CD8-positive, alpha-beta memory T cell (primary cell): ENCODE data around the gene CFAP90. TPM values are rescaled to one million over a fixed set of nuclear protein-coding genes. Genes with fewer than 3 reads are reported as not detected.

Source experiments
- CTCF ChIA-PET: fragments of 350-600 bp; sonication (Branson Sonifier 250); formaldehyde crosslinking; loops from one replicate; lab custom pipeline; 2021; ENCODE audit warnings: antibody characterized with exemption; lab: Charles Lee
- POLR2A ChIA-PET: fragments of 350-600 bp; sonication (Branson Sonifier 250); formaldehyde crosslinking; loops from one replicate; lab custom pipeline; 2021; ENCODE audit warnings: antibody characterized with exemption; lab: Charles Lee
- DNase-seq, 5 donors: peaks; one replicate each; pipeline versions ENCODE4 v3.0.0 to v3.0.0-alpha.2; 2020 to 2022; ENCODE audit warnings: mixed read lengths in 1 of 5
- H3K27ac ChIP-seq: one replicate; pipeline ENCODE4 v1.7.0; 2013; ENCODE audit warnings: low read depth, mild to moderate bottlenecking, low read length, moderate library complexity
- H3K27me3 ChIP-seq: 2 replicates; pipeline ENCODE4 v1.7.0; 2013; ENCODE audit warnings: low read length, mild to moderate bottlenecking; ENCODE audit not compliant: insufficient read depth, poor library complexity, severe bottlenecking
- H3K36me3 ChIP-seq: 2 replicates; pipeline ENCODE4 v1.7.0; 2013; ENCODE audit warnings: mild to moderate bottlenecking, low read length, moderate library complexity; ENCODE audit not compliant: insufficient read depth
- H3K4me1 ChIP-seq: 2 replicates; pipeline ENCODE4 v1.7.0; 2013; ENCODE audit warnings: mild to moderate bottlenecking, low read length, moderate library complexity; ENCODE audit not compliant: insufficient read depth
- H3K4me3 ChIP-seq: 2 replicates; pipeline ENCODE4 v1.7.0; 2013; ENCODE audit warnings: mild to moderate bottlenecking, low read length
- H3K9me3 ChIP-seq: 2 replicates; pipeline ENCODE4 v1.7.0; 2013; ENCODE audit warnings: mild to moderate bottlenecking, low read length
- H3K27ac Mint-ChIP-seq, 8 donors: one replicate each; pipeline ENCODE4 v1.8.0; 2020 to 2021; ENCODE audit warnings: mixed read lengths in 8 of 8, mild to moderate bottlenecking in 6 of 8, inconsistent platforms in 3 of 8, moderate library complexity in 3 of 8
- H3K27me3 Mint-ChIP-seq, 2 donors: one replicate each; pipeline ENCODE4 v1.8.0; 2020 to 2021; ENCODE audit warnings: mixed read lengths in 2 of 2, mild to moderate bottlenecking in 1 of 2, moderate library complexity in 1 of 2
- H3K36me3 Mint-ChIP-seq, 3 donors: one replicate each; pipeline ENCODE4 v1.8.0; 2020 to 2021; ENCODE audit warnings: mixed read lengths in 3 of 3, inconsistent platforms in 1 of 3, mild to moderate bottlenecking in 1 of 3
- H3K4me1 Mint-ChIP-seq, 3 donors: one replicate each; pipeline ENCODE4 v1.8.0; 2020 to 2021; ENCODE audit warnings: mixed read lengths in 3 of 3, inconsistent platforms in 1 of 3, mild to moderate bottlenecking in 1 of 3
- H3K4me3 Mint-ChIP-seq, 7 donors: one replicate each; pipeline ENCODE4 v1.8.0; 2020 to 2021; ENCODE audit warnings: mixed read lengths in 7 of 7, mild to moderate bottlenecking in 6 of 7, moderate library complexity in 4 of 7, inconsistent platforms in 2 of 7
- H3K9me3 Mint-ChIP-seq, 5 donors: one replicate each; pipeline ENCODE4 v1.8.0; 2020 to 2022; ENCODE audit warnings: mixed read lengths in 5 of 5, mild to moderate bottlenecking in 3 of 5, moderate library complexity in 2 of 5, inconsistent platforms in 1 of 5
- polyA plus RNA-seq: library from polyadenylated mRNA; unstranded; fragments of 300-500 nt; fragmentation: Illumina TruSeq; gene quantifications from one replicate; pipeline ENCODE4 v1.2.3, GENCODE V29; 2021
- total RNA-seq, 2 experiments: library from RNA; stranded (reverse); gene quantifications; one replicate each; pipeline ENCODE4 v1.2.3, GENCODE V29; 2021

The CFAP90 gene
- not detected for total RNA-seq
- not detected for polyA plus RNA-seq

GRCh38 chr5:7850395-7851239 is at the start of gene CFAP90:
CFAP90 (minus strand) TSS chr5:7851133; CDS start chr5:7851021, 112 bp downstream.
- peak in 4 of 5 donors; percentile 14 to 47 (median 26) for DNase-seq
- Mint-ChIP-seq H3K4me1 (peaks cover 16 to 28% (median 22%) of the 10 kb centered on the region in 3 donors), H3K9me3 (no peaks in the 10 kb centered on the region), H3K27me3 (peaks cover 31 to 47% of the 10 kb centered on the region in 2 donors), H3K36me3 (no peaks in the 10 kb centered on the region), H3K27ac (peak within 1 kb of the TSS in 5 of 8 donors; percentile 39 to 82 (median 54)), H3K4me3 (peak within 1 kb of the TSS; percentile 80 to 93 (median 85))
- Histone ChIP-seq H3K4me3 (no peak within 1 kb of the TSS), H3K9me3 (no peaks in the 10 kb centered on the region), H3K27ac (no peak within 1 kb of the TSS), H3K27me3 (peaks cover 8% of the 10 kb centered on the region), H3K36me3 (no peaks in the 10 kb centered on the region), H3K4me1 (peaks cover 6% of the 10 kb centered on the region)
- POLR2A ChIA-PET, result interaction anchor here (1.4 kb wide), 1 partner anchor 22 kb away, joined by 4 read pairs; no protein-coding TSS in a partner anchor
- CTCF ChIA-PET, result interaction anchor here (1.3 kb wide), 1 partner anchor 9 kb away, joined by 5 read pairs; no protein-coding TSS in a partner anchor

GRCh38 chr5:7897014-7897600 is 46.2 kb upstream of the CFAP90 start:
- H3K4me3 Mint-ChIP-seq, result no peak overlapping the region
- Histone ChIP-seq H3K4me3 (no peak overlapping the region), H3K36me3 (peaks cover 65% of the 10 kb centered on the region), H3K27me3 (no peaks in the 10 kb centered on the region), H3K9me3 (no peaks in the 10 kb centered on the region), H3K4me1 (no peaks in the 10 kb centered on the region), H3K27ac (no peak overlapping the region)
- peak overlapping the region in 5 of 8 donors; percentile 10 to 62 (median 52) for H3K27ac Mint-ChIP-seq
- DNase-seq, result no peak
- peaks cover 30 to 93% (median 42%) of the 10 kb centered on the region in 3 donors for H3K36me3 Mint-ChIP-seq
- no peaks in the 10 kb centered on the region for H3K9me3 Mint-ChIP-seq
- ChIA-PET POLR2A (interaction anchor here (0.6 kb wide), 1 partner anchor 20 kb away, joined by 3 read pairs; no protein-coding TSS in a partner anchor), CTCF (no interaction called here)
- peaks cover 0 to 2% of the 10 kb centered on the region in 2 donors for H3K27me3 Mint-ChIP-seq
- no peaks in the 10 kb centered on the region for H3K4me1 Mint-ChIP-seq

DNA sequence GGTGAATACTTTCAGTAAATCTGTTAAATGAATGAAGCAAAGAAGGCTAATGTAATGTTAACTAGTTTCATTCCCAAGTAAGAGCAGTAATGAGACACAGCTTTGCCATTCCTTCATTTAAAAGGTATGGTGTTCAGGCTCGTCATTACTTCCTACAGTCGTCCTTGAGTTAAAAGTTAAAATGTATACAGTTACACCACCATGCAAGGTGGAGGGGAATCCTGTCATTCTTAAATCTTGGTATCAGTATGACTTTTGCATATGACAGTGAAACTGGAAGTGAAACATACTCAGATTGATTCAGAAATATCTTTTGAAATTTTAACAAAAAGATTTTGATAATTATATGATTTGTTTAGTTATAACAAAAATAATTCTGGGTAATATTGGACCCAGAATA is 43.9 kb upstream of the CFAP90 start:
- Mint-ChIP-seq H3K27ac (peak overlapping the region in 1 of 8 donors; percentile 2), H3K27me3 (peaks cover 0 to 2% of the 10 kb centered on the region in 2 donors)
- H3K27ac ChIP-seq, result no peak overlapping the region

DNA sequence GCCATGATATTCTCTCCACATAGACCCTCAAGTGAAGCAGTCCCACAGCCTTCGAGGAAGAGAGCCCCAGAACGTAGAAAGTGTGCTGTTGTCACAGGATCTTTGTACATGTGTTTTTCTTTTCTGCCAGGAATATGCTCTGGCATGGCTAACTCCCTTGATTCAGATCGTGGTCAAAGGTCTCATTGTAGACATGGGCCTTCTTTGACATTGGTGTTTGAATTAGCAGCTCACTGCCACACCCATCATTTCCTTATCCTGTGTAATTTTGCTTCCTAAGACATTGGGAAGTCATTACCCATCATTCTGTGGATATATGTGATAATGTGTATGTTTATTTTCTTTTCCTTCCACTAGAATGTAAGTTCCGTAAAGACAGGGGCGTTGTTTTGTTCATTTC is 43.5 kb upstream of the CFAP90 start:
- peaks cover 62% of the 10 kb centered on the region for H3K36me3 ChIP-seq
- H3K4me1 ChIP-seq, result no peaks in the 10 kb centered on the region
- DNase-seq, result no peak
- H3K4me3 Mint-ChIP-seq, result no peak overlapping the region
- ChIA-PET CTCF (no interaction called here), POLR2A (no interaction called here)
- peaks cover 20 to 90% (median 42%) of the 10 kb centered on the region in 3 donors for H3K36me3 Mint-ChIP-seq
- no peaks in the 10 kb centered on the region for H3K9me3 ChIP-seq
- H3K4me1 Mint-ChIP-seq, result no peaks in the 10 kb centered on the region
- peak overlapping the region in 3 of 8 donors; percentile 2 to 56 (median 17) for H3K27ac Mint-ChIP-seq
- no peaks in the 10 kb centered on the region for H3K9me3 Mint-ChIP-seq
- H3K4me3 ChIP-seq, result no peak overlapping the region
- H3K27me3 ChIP-seq, result no peaks in the 10 kb centered on the region
- H3K27ac ChIP-seq, result no peak overlapping the region
- H3K27me3 Mint-ChIP-seq, result peaks cover 0 to 2% of the 10 kb centered on the region in 2 donors

More for the DNA sequence above, 43.9 kb upstream of the CFAP90 start:
- peaks cover 23 to 90% (median 42%) of the 10 kb centered on the region in 3 donors for H3K36me3 Mint-ChIP-seq
- Histone ChIP-seq H3K9me3 (no peaks in the 10 kb centered on the region), H3K4me3 (no peak overlapping the region), H3K36me3 (peaks cover 65% of the 10 kb centered on the region), H3K27me3 (no peaks in the 10 kb centered on the region), H3K4me1 (no peaks in the 10 kb centered on the region)
- no peaks in the 10 kb centered on the region for H3K4me1 Mint-ChIP-seq
- no peak overlapping the region for H3K4me3 Mint-ChIP-seq
- no peaks in the 10 kb centered on the region for H3K9me3 Mint-ChIP-seq
- POLR2A ChIA-PET, result no interaction called here
- CTCF ChIA-PET, result no interaction called here
- DNase-seq, result no peak

GRCh38 chr5:7888901-7889300 is 38.0 kb upstream of the CFAP90 start:
- POLR2A ChIA-PET, result no interaction called here
- peaks cover 36% of the 10 kb centered on the region for H3K36me3 ChIP-seq
- no peaks in the 10 kb centered on the region for H3K27me3 Mint-ChIP-seq

DNA sequence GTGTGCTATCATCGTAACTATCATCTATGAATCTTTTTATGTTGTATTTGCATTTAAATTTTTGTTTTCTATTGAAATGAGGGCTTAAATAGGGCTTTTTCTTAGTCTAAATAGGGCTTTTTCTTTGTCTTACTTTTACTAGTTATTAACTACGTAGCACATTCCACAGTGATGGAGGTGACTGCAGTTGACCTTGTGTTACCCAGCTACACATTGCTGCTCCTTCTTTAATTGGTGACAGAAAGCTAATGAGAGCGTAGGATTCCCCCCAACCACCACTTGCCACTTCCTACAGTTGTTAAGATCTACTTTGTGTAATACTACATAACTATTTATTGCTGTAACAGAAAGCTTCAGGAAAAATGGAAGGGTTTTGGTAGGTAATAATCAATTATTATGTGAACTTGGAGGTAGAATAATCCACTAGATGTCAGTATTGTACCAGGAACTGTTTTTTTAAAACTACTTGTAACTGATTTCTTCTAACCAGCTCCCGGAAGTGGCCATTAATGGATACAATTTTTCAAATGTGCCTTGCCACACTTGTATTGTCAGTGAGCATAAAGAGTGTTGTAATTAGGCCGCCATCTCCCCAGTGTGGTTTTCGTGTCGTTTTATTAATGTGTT is 36.0 kb upstream of the CFAP90 start:
- Mint-ChIP-seq H3K4me1 (peaks cover 7 to 10% (median 10%) of the 10 kb centered on the region in 3 donors), H3K27ac (peak overlapping the region in 1 of 8 donors; percentile 36), H3K4me3 (no peak overlapping the region), H3K36me3 (peaks cover 0 to 81% (median 22%) of the 10 kb centered on the region in 3 donors), H3K9me3 (no peaks in the 10 kb centered on the region), H3K27me3 (no peaks in the 10 kb centered on the region)
- peak in 1 of 5 donors; percentile 31 for DNase-seq
- H3K4me3 ChIP-seq, result no peak overlapping the region
- no peaks in the 10 kb centered on the region for H3K9me3 ChIP-seq
- ChIA-PET POLR2A (interaction anchor here (1.0 kb wide), 1 partner anchor 17 kb away, joined by 3 read pairs; no protein-coding TSS in a partner anchor), CTCF (interaction anchor here (1.0 to 2.3 kb wide), 7 partner anchors 9 to 24 kb away, joined by 3 to 10 read pairs (median 4); partner anchors contain the start of genes FASTKD3 and MTRR)
- H3K27ac ChIP-seq, result no peak overlapping the region
- H3K4me1 ChIP-seq, result no peaks in the 10 kb centered on the region
- H3K36me3 ChIP-seq, result peaks cover 36% of the 10 kb centered on the region
- H3K27me3 ChIP-seq, result no peaks in the 10 kb centered on the region

More at GRCh38 chr5:7888901-7889300, 38.0 kb upstream of the CFAP90 start:
- Histone ChIP-seq H3K27ac (no peak overlapping the region), H3K27me3 (no peaks in the 10 kb centered on the region), H3K9me3 (no peaks in the 10 kb centered on the region), H3K4me3 (no peak overlapping the region), H3K4me1 (no peaks in the 10 kb centered on the region)
- no peak overlapping the region for H3K4me3 Mint-ChIP-seq
- CTCF ChIA-PET, result no interaction called here
- DNase-seq, result no peak
- peaks cover 5 to 9% (median 7%) of the 10 kb centered on the region in 3 donors for H3K4me1 Mint-ChIP-seq
- H3K36me3 Mint-ChIP-seq, result peaks cover 0 to 83% (median 24%) of the 10 kb centered on the region in 3 donors
- H3K27ac Mint-ChIP-seq, result peak overlapping the region in 1 of 8 donors; percentile 8
- no peaks in the 10 kb centered on the region for H3K9me3 Mint-ChIP-seq

DNA sequence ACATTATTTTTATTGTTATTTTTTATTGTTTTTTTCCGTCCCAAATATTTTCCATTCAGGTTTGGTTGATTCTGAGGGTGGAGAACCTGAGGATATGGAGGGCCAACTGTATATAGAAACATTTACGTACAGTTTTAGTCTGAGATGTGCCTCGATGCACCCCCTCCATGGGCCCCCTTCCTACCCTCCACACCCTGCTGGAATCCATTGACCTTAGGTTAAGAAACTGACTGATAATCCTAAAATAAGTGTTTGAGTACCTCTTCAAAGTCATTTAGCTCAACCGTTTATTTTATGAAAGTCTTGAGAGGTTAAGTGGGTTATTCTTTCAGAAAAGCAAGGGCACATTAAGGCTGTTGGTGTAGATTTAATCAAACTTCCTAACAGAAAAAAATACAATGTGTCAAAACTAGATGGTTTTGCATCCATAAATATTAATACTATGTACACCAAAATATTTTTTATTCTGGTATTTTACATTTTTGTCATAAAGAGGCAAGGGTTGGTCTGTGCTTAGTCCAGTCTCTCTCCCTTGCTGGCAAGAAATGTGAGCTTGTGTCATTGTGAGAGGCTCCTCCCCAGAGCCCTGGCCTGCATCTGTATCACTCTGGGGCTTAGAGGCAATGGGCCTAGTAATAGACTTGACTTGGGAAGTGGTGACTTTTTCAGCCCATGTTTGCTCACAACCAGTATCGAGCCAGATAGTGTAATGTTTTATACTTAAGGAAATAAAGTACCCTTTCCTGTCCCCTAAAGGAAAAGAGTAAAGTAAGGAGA is 33.7 kb upstream of the CFAP90 start:
- H3K27ac Mint-ChIP-seq, result peak overlapping the region in 2 of 8 donors; percentile 2 to 33
- Histone ChIP-seq H3K9me3 (no peaks in the 10 kb centered on the region), H3K4me1 (no peaks in the 10 kb centered on the region), H3K27ac (no peak overlapping the region), H3K27me3 (no peaks in the 10 kb centered on the region), H3K4me3 (no peak overlapping the region), H3K36me3 (peaks cover 49% of the 10 kb centered on the region)
- DNase-seq, result no peak
- H3K36me3 Mint-ChIP-seq, result peaks cover 0 to 87% (median 25%) of the 10 kb centered on the region in 3 donors
- H3K4me3 Mint-ChIP-seq, result no peak overlapping the region
- CTCF ChIA-PET, result interaction anchor here (1.2 kb wide), 1 partner anchor 9 kb away, joined by 3 read pairs; no protein-coding TSS in a partner anchor
- H3K27me3 Mint-ChIP-seq, result no peaks in the 10 kb centered on the region
- H3K4me1 Mint-ChIP-seq, result peaks cover 23 to 29% (median 27%) of the 10 kb centered on the region in 3 donors
- POLR2A ChIA-PET, result no interaction called here
- no peaks in the 10 kb centered on the region for H3K9me3 Mint-ChIP-seq
